IMR-90 (cell line): ENCODE measurements around the gene CMTR1.

Source experiments
- CTCF ChIP-seq: conservative IDR thresholded peaks from 2 replicates; pipeline ENCODE4 v1.5.1; 2012; ENCODE audit warnings: mild to moderate bottlenecking, low read depth, low read length, improper control_type of control experiment
- MAZ ChIP-seq: IDR thresholded peaks from 2 replicates; pipeline ENCODE4 v1.6.1; 2012; ENCODE audit warnings: low read depth, mild to moderate bottlenecking, low read length, improper control_type of control experiment, moderate library complexity, borderline replicate concordance
- POLR2A ChIP-seq: IDR thresholded peaks from 2 replicates; pipeline ENCODE4 v1.6.1; 2012; ENCODE audit warnings: mild to moderate bottlenecking, low read depth, low read length
- RAD21 ChIP-seq: IDR thresholded peaks from 2 replicates; pipeline ENCODE4 v1.6.1; 2012; ENCODE audit warnings: low read length, improper control_type of control experiment
- RFX5 ChIP-seq: IDR thresholded peaks from 2 replicates; pipeline ENCODE4 v1.8.0; 2012; ENCODE audit warnings: low read depth, mild to moderate bottlenecking, low read length, moderate library complexity
- SMC3 ChIP-seq: fragments of 150-350 bp; IDR thresholded peaks from 2 replicates; pipeline ENCODE4 v1.6.1; 2016; ENCODE audit warnings: low read depth, mild to moderate bottlenecking, antibody characterized with exemption, low read length, moderate library complexity

- TF ChIP-seq RAD21 (0 out of 2 replicates have a peak, but pooled peaks have one; percentile 8), CTCF (no peak), MAZ (0 out of 2 replicates have a peak, but pooled peaks have one; percentile 26), SMC3 (no peak), POLR2A (peak; percentile 47; the same call in 1 of the 2 replicates), RFX5 (no peak)
These were observed 66.6 kb downstream of the CMTR1 start, which contains the start of gene CCDC167 for GRCh38 chr6:37499433-37500293.
